ENCODE results near the gene TSHZ1. TPM values are rescaled to one million over a fixed set of nuclear protein-coding genes. Genes with fewer than 3 reads are reported as not detected.
"Not testable (repeated sequence)": the region's sequence is repeated elsewhere in the genome, so short reads cannot be mapped to it uniquely, and the experiment has no call there.

TSHZ1 gene
- total RNA-seq, 1 donor from 2014 or later: 12.2 TPM

DNA sequence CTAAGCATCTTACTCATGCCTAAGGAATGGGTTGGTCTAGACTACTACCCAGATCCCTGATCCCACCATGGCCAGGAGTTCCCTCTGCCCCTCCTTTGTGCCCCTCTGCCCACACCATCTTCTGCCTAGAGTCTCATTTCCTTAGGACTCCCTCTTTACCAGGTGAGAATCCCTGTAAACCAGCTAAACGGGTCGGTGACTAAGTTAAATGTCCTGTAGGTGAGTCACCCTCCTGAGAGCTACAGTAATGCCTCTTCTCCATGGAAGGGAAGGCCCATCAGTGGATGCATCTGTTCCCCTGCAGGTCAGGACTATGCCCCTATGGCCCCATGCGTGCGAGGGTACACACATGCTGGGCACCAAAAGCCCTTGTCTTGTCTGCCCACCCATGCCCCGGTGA is 27.1 kb upstream of the TSHZ1 start:
- H3K4me1 Mint-ChIP-seq (ENCODE audit: unreplicated experiment): no peaks in the 10 kb centered on the region
- DNase-seq (ENCODE audit: extremely low spot score, unreplicated experiment): no peak
- TF ChIP-seq, protein P1, sequence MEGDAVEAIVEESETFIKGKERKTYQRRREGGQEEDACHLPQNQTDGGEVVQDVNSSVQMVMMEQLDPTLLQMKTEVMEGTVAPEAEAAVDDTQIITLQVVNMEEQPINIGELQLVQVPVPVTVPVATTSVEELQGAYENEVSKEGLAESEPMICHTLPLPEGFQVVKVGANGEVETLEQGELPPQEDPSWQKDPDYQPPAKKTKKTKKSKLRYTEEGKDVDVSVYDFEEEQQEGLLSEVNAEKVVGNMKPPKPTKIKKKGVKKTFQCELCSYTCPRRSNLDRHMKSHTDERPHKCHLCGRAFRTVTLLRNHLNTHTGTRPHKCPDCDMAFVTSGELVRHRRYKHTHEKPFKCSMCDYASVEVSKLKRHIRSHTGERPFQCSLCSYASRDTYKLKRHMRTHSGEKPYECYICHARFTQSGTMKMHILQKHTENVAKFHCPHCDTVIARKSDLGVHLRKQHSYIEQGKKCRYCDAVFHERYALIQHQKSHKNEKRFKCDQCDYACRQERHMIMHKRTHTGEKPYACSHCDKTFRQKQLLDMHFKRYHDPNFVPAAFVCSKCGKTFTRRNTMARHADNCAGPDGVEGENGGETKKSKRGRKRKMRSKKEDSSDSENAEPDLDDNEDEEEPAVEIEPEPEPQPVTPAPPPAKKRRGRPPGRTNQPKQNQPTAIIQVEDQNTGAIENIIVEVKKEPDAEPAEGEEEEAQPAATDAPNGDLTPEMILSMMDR (IDR thresholded peaks at IDR 0.05): no peak
- H3K27ac Mint-ChIP-seq (ENCODE audit: unreplicated experiment): no peak overlapping the region
- H3K36me3 Mint-ChIP-seq (ENCODE audit: unreplicated experiment): no peaks in the 10 kb centered on the region
- peaks cover 12% of the 10 kb centered on the region for H3K27me3 Mint-ChIP-seq (ENCODE audit: unreplicated experiment)
- H3K9me3 Mint-ChIP-seq (ENCODE audit: unreplicated experiment): peaks cover 15% of the 10 kb centered on the region
- H3K4me3 Mint-ChIP-seq (ENCODE audit: unreplicated experiment): no peak overlapping the region

DNA sequence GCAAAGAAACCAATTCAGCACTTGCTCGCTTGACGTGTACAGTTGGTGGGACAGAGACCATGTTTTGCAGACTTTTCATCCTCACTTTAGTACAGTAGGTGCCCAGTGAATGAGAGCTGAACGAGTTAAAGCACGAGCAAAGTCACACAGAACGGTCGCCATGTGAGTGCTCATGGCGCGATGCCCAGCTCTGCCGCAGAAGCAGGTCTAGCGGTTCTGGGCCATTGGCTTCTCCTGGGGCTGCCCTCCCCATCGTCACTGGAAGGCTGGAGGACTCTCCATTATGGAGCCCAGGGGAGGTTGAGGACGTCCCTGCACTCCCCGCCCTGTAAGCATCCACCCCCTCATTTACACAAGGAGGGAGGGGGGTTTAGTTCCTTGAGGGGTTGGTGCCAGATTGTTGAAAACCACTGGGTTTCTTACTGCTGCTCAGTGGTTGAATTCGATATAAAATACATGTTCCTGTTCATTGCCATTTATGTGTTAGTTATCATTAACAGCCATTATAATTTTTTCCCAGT is 26.6 kb upstream of the TSHZ1 start:
- peaks cover 12% of the 10 kb centered on the region for H3K27me3 Mint-ChIP-seq (ENCODE audit: unreplicated experiment)
- TF ChIP-seq, protein P1 (IDR thresholded peaks at IDR 0.05): no peak

DNA sequence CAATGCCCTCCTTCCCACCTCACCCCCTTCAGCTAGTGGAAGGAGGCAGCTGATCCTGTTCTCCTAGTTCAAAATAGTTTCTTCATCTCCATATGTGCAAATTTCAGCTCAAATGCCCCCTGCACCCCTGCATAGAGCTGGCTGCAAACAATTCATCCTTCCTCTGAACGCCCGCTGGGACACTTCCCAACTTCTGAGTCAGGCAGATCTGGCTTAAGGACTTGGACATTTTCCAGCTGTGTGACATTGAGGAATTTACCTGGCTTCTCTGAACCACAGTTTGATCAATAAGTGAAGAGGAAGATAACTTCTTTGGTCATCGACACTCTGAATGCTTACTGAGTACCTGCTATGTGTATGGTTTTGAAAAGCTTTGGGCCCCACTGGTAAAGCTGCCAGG is 25.1 kb upstream of the TSHZ1 start:
- H3K27ac Mint-ChIP-seq (ENCODE audit: unreplicated experiment): no peak overlapping the region
- peaks cover 15% of the 10 kb centered on the region for H3K9me3 Mint-ChIP-seq (ENCODE audit: unreplicated experiment)
- H3K4me3 Mint-ChIP-seq (ENCODE audit: unreplicated experiment): no peak overlapping the region
- no peaks in the 10 kb centered on the region for H3K4me1 Mint-ChIP-seq (ENCODE audit: unreplicated experiment)
- H3K27me3 Mint-ChIP-seq (ENCODE audit: unreplicated experiment): peaks cover 8% of the 10 kb centered on the region
- TF ChIP-seq, protein P1 (IDR thresholded peaks at IDR 0.05): no peak
- H3K36me3 Mint-ChIP-seq (ENCODE audit: unreplicated experiment): no peaks in the 10 kb centered on the region
- no peak for DNase-seq (ENCODE audit: extremely low spot score, unreplicated experiment)

More for the DNA sequence above, 26.6 kb upstream of the TSHZ1 start:
- Mint-ChIP-seq H3K4me1 (ENCODE audit: unreplicated experiment) (no peaks in the 10 kb centered on the region), H3K9me3 (ENCODE audit: unreplicated experiment) (peaks cover 15% of the 10 kb centered on the region), H3K27ac (ENCODE audit: unreplicated experiment) (no peak overlapping the region), H3K36me3 (ENCODE audit: unreplicated experiment) (no peaks in the 10 kb centered on the region), H3K4me3 (ENCODE audit: unreplicated experiment) (no peak overlapping the region)
- no peak for DNase-seq (ENCODE audit: extremely low spot score, unreplicated experiment)

DNA sequence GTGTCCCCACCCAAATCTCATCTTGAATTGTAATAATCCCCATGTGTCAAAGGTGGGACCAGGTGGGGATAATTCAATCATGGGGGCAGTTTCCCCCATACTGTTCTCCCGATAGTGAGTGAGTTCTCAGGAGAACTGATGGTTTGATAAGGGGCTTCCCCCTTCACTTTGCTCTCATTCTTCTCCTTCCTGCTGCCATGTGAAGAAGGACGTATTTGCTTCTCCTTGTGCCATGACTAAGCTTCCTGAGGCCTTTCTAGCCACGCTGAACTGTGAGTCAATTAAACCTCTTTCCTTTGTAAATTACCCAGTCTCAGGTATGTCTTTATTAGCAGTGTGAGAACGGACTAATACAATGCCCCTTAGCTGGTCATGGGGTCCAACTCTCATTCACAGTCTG is 22.9 kb upstream of the TSHZ1 start:
- H3K27me3 Mint-ChIP-seq (ENCODE audit: unreplicated experiment); H3K27ac Mint-ChIP-seq (ENCODE audit: unreplicated experiment); H3K4me1 Mint-ChIP-seq (ENCODE audit: unreplicated experiment); H3K9me3 Mint-ChIP-seq (ENCODE audit: unreplicated experiment); DNase-seq (ENCODE audit: extremely low spot score, unreplicated experiment); H3K4me3 Mint-ChIP-seq (ENCODE audit: unreplicated experiment); H3K36me3 Mint-ChIP-seq (ENCODE audit: unreplicated experiment): not testable (repeated sequence)

DNA sequence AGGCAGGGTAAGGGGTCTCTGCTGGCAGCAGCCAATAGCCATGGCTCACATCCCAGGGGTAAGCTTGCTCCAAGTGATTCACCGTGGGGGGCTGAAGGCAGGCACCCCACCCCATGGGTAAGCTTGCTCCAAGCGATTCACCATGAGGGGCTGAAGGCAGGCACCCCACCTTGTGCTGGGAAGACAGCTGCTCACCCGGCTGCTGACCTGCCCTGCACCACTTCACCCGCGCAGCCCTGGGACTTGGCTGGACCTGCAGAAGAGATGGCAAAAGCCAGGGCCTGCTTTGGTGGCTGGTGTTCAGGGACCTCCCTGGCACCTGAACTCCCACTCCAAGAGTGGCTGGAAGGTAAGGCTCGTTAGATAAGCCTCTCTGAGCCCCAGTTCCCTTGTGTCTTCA is 20.9 kb upstream of the TSHZ1 start:
- no peaks in the 10 kb centered on the region for H3K9me3 Mint-ChIP-seq (ENCODE audit: unreplicated experiment)
- no peak overlapping the region for H3K4me3 Mint-ChIP-seq (ENCODE audit: unreplicated experiment)
- no peaks in the 10 kb centered on the region for H3K4me1 Mint-ChIP-seq (ENCODE audit: unreplicated experiment)
- H3K27me3 Mint-ChIP-seq (ENCODE audit: unreplicated experiment): peaks cover 2% of the 10 kb centered on the region
- H3K36me3 Mint-ChIP-seq (ENCODE audit: unreplicated experiment): no peaks in the 10 kb centered on the region
- TF ChIP-seq, protein P1 (IDR thresholded peaks at IDR 0.05): no peak
- no peak for DNase-seq (ENCODE audit: extremely low spot score, unreplicated experiment)
- no peak overlapping the region for H3K27ac Mint-ChIP-seq (ENCODE audit: unreplicated experiment)

DNA sequence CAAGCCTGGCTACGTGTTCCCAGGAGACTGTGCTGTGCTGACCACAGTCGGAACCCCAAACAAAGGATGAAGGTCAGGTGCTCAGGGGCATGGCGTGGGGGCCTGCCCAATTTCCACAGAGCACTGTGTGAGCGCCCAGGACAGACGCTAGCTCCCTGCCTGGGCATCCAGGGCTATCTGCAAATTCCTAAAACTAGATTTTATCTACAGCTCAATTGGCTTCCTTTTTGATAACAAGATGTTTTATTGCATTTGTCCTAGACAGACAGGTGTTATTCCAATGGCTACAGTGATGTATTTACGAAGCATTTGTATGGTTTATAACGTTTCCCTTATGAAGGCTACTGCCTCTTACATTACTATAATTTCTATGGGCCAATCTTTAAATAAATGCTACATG is 17.7 kb upstream of the TSHZ1 start:
- H3K27me3 Mint-ChIP-seq (ENCODE audit: unreplicated experiment): no peaks in the 10 kb centered on the region
- no peak overlapping the region for H3K27ac Mint-ChIP-seq (ENCODE audit: unreplicated experiment)
- H3K4me3 Mint-ChIP-seq (ENCODE audit: unreplicated experiment): no peak overlapping the region
- no peaks in the 10 kb centered on the region for H3K4me1 Mint-ChIP-seq (ENCODE audit: unreplicated experiment)
- TF ChIP-seq, protein P1 (IDR thresholded peaks at IDR 0.05): no peak
- H3K36me3 Mint-ChIP-seq (ENCODE audit: unreplicated experiment): peaks cover 4% of the 10 kb centered on the region
- H3K9me3 Mint-ChIP-seq (ENCODE audit: unreplicated experiment): no peaks in the 10 kb centered on the region
- no peak for DNase-seq (ENCODE audit: extremely low spot score, unreplicated experiment)
